PC-3 (cell line): ENCODE measurements around the gene SP1. TPM values are rescaled to one million over a fixed set of nuclear protein-coding genes. Genes with fewer than 3 reads are reported as not detected.

Source experiments
- ATAC-seq: fragments of 200-7000 bp; cut with Tn5 transposase; 2 replicates; pipeline ENCODE4 v1.9.1; 2020; ENCODE audit warnings: mild to moderate bottlenecking, moderate library complexity
- BruUV-seq: library from RNA; stranded (reverse); fragments of 400-500 nt; replicated peaks from 2 replicates; lab custom pipeline; 2021; lab: Mats Ljungman, UMichigan
- CTCF ChIA-PET: fragments of 300-600 bp; sonication (Branson Sonifier 250); formaldehyde crosslinking; loops from one replicate; lab custom pipeline; 2022; ENCODE audit warnings: antibody characterized with exemption; lab: Charles Lee
- POLR2A ChIA-PET: fragments of 300-600 bp; sonication (Branson Sonifier 250); formaldehyde crosslinking; loops from one replicate; lab custom pipeline; 2022; ENCODE audit warnings: antibody characterized with exemption; ENCODE audit not compliant: unreplicated experiment; lab: Charles Lee
- DNase-seq: peaks from one replicate; pipeline ENCODE4 v3.0.0-alpha.2; 2015
- H2AFZ ChIP-seq: fragments of 300-600 bp; sonication (generic); 2 replicates; pipeline ENCODE4 v1.6.0; 2016; ENCODE audit warnings: antibody characterized with exemption, low read length
- H3F3A ChIP-seq: fragments of 300-600 bp; sonication (generic); one replicate; pipeline ENCODE4 v1.6.0; 2017; ENCODE audit warnings: antibody characterized with exemption, low read length, control low read depth, mild to moderate bottlenecking; ENCODE audit not compliant: unreplicated experiment
- H3K27ac ChIP-seq: fragments of 300-600 bp; sonication (generic); 2 replicates; pipeline ENCODE4 v1.5.1; 2016; ENCODE audit warnings: mild to moderate bottlenecking, low read length
- H3K27me3 ChIP-seq: fragments of 300-600 bp; sonication (generic); 2 replicates; pipeline ENCODE4 v1.6.1; 2016; ENCODE audit warnings: low read length, mixed read lengths
- H3K36me3 ChIP-seq: fragments of 300-600 bp; sonication (generic); 2 replicates; pipeline ENCODE4 v1.6.1; 2016; ENCODE audit warnings: low read depth, mixed run types, low read length, mixed read lengths
- H3K4me1 ChIP-seq: fragments of 300-600 bp; sonication (generic); 2 replicates; pipeline ENCODE4 v1.5.1; 2016; ENCODE audit warnings: low read length; ENCODE audit not compliant: insufficient read depth
- H3K4me2 ChIP-seq: fragments of 300-600 bp; sonication (generic); 2 replicates; pipeline ENCODE4 v1.6.0; 2016; ENCODE audit warnings: low read length
- H3K4me3 ChIP-seq: fragments of 300-600 bp; sonication (generic); 2 replicates; pipeline ENCODE4 v1.5.1; 2016; ENCODE audit warnings: mild to moderate bottlenecking, low read length, mixed read lengths
- H3K79me2 ChIP-seq: fragments of 300-600 bp; sonication (generic); 2 replicates; pipeline ENCODE4 v1.6.1; 2017; ENCODE audit warnings: low read length, mixed read lengths
- H3K9ac ChIP-seq: fragments of 300-600 bp; sonication (generic); 2 replicates; pipeline ENCODE4 v1.6.0; 2016; ENCODE audit warnings: mild to moderate bottlenecking, low read length
- H3K9me2 ChIP-seq: fragments of 300-600 bp; sonication (generic); replicated peaks from 2 replicates; pipeline ENCODE4 v1.6.1; 2016; ENCODE audit warnings: mixed run types, low read length, mixed read lengths
- H3K9me3 ChIP-seq: fragments of 300-600 bp; sonication (generic); 2 replicates; pipeline ENCODE4 v1.6.1; 2016; ENCODE audit warnings: low read length, mixed read lengths
- H4K20me1 ChIP-seq: fragments of 300-600 bp; sonication (generic); 2 replicates; pipeline ENCODE4 v1.6.1; 2016; ENCODE audit warnings: low read length, mixed read lengths
- EZH2 ChIP-seq: fragments of 300-600 bp; sonication (generic); IDR thresholded peaks from one replicate; pipeline ENCODE4 v1.6.1; 2017; ENCODE audit warnings: antibody characterized with exemption, mild to moderate bottlenecking, low read length; ENCODE audit not compliant: unreplicated experiment
- EZH2phosphoT487 ChIP-seq: fragments of 300-600 bp; sonication (generic); IDR thresholded peaks from 2 replicates; pipeline ENCODE4 v1.6.1; 2018; ENCODE audit warnings: mild to moderate bottlenecking, antibody characterized with exemption, low read length, borderline replicate concordance
- intact Hi-C: fragments of 100-400 bp; cut with micrococcal nuclease; formaldehyde crosslinking; loops from 2 replicates; pipeline ENCODE4 v1.9.0; 2023
- total RNA-seq: library from RNA; depleted of rRNA; stranded (reverse); fragments of >200 nt; gene quantifications from 2 replicates; pipeline ENCODE4 v1.2.3, GENCODE V29; 2014
- TF ChIP-seq, protein P1 (sequence below): fragments of 300-600 bp; sonication (generic); conservative IDR thresholded peaks from 2 replicates; pipeline ENCODE4 v1.5.1; 2017; ENCODE audit warnings: antibody characterized with exemption, low read depth, mild to moderate bottlenecking, low read length

Gene SP1
- total RNA-seq, 1 experiment from 2014 or later, result 49.7 TPM

DNA sequence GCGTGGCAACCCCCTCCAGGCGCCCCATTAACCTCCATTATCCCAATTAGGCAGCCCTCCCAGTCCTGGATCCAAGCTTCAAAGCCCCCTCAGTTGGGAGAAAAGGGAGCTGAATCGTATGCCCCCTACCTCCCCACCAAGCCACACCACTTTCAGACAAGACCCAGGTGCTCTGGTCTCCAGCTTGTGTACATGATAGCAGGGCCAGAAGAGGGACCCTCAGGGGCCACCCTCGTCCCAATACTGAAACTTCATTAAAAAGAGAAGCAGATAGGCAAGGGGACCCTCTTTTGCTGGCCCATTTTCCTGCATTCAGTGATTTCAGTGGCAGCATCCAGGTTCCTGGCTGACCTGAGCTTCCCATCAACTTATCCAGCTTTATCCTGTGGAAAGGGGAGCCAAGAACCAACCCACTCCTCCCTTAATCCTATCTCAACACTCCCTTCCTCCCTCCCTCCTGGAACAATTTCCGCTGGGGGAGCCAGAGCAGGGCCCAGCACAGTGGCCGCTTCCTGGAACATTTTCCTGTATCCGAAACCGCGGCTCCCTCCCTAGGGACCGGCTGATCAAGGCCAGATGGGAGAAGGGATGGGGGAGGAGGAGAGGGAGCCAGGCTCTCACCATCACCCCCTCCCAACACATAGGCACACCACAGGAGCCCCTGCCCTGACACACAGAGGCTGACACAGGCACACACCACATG is 34.3 kb upstream of the SP1 start:
- H4K20me1 ChIP-seq, result no peaks in the 10 kb centered on the region
- H2AFZ ChIP-seq, result peak overlapping the region; percentile 99
- no peak for DNase-seq
- H3K4me1 ChIP-seq, result peaks cover 3% of the 10 kb centered on the region; the same call in 1 of the 2 replicates
- H3K9me2 ChIP-seq, result no peaks in the 10 kb centered on the region
- H3K9ac ChIP-seq, result no peak overlapping the region
- BruUV-seq, result no TSS peak
- H3K79me2 ChIP-seq, result no peaks in the 10 kb centered on the region
- peak overlapping the region; percentile 76 for H3K4me3 ChIP-seq
- TF ChIP-seq, protein P1, sequence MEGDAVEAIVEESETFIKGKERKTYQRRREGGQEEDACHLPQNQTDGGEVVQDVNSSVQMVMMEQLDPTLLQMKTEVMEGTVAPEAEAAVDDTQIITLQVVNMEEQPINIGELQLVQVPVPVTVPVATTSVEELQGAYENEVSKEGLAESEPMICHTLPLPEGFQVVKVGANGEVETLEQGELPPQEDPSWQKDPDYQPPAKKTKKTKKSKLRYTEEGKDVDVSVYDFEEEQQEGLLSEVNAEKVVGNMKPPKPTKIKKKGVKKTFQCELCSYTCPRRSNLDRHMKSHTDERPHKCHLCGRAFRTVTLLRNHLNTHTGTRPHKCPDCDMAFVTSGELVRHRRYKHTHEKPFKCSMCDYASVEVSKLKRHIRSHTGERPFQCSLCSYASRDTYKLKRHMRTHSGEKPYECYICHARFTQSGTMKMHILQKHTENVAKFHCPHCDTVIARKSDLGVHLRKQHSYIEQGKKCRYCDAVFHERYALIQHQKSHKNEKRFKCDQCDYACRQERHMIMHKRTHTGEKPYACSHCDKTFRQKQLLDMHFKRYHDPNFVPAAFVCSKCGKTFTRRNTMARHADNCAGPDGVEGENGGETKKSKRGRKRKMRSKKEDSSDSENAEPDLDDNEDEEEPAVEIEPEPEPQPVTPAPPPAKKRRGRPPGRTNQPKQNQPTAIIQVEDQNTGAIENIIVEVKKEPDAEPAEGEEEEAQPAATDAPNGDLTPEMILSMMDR, result peak; percentile 9; the same call in 1 of the 2 replicates
- TF ChIP-seq EZH2, result no peak
- TF ChIP-seq EZH2phosphoT487, result no peak
- H3K27ac ChIP-seq, result no peak overlapping the region
- no peak for ATAC-seq
- H3K36me3 ChIP-seq, result no peaks in the 10 kb centered on the region
- ChIA-PET CTCF (interaction anchor here (0.5 to 1.8 kb wide), 12 partner anchors 14 to 155 kb away, joined by 3 to 17 read pairs (median 8); partner anchors contain the start of genes AAAS, SP1 and TARBP2), POLR2A (no interaction called here)
- H3F3A ChIP-seq, result no peaks in the 10 kb centered on the region
- intact Hi-C loops, result loop anchor here (1.0 kb wide), 1 partner anchor 21 kb away; no protein-coding TSS in a partner anchor
- peak overlapping the region; percentile 95 for H3K4me2 ChIP-seq
- no peaks in the 10 kb centered on the region for H3K9me3 ChIP-seq
- no peaks in the 10 kb centered on the region for H3K27me3 ChIP-seq

DNA sequence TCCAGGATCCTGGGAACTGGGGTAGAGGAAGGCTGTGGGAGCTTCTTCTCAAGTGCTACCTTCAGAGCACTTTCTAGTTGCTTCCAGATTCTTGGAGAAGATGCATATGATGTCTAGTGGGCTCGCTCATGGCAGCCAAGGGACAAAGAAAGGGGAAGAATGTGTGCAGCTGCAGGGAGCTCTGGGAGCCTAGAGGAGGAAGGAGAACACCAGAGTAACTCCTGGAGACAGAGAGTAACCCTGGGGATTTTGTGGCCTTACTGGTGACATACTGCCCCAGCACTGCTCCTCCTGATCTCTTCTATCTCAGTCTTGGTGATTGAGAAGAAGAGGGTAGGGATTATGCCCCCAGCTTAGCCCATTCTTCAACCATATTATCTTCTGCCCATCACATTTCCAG is 33.5 kb upstream of the SP1 start:
- Histone ChIP-seq H3K9ac (no peak overlapping the region), H3K4me3 (no peak overlapping the region), H3K36me3 (no peaks in the 10 kb centered on the region), H2AFZ (no peak overlapping the region), H3F3A (no peaks in the 10 kb centered on the region), H4K20me1 (no peaks in the 10 kb centered on the region), H3K79me2 (no peaks in the 10 kb centered on the region), H3K27me3 (no peaks in the 10 kb centered on the region), H3K4me2 (no peak overlapping the region), H3K9me3 (no peaks in the 10 kb centered on the region), H3K9me2 (no peaks in the 10 kb centered on the region), H3K27ac (no peak overlapping the region), H3K4me1 (peaks cover 3% of the 10 kb centered on the region; the same call in 1 of the 2 replicates)
- no TSS peak for BruUV-seq
- ATAC-seq (no peak), DNase-seq (no peak)
- intact Hi-C loops, result no loop called here
- ChIA-PET CTCF (no interaction called here), POLR2A (interaction anchor here (0.8 kb wide), 1 partner anchor 21 kb away, joined by 8 read pairs; no protein-coding TSS in a partner anchor)
- TF ChIP-seq, protein P1, result no peak

DNA sequence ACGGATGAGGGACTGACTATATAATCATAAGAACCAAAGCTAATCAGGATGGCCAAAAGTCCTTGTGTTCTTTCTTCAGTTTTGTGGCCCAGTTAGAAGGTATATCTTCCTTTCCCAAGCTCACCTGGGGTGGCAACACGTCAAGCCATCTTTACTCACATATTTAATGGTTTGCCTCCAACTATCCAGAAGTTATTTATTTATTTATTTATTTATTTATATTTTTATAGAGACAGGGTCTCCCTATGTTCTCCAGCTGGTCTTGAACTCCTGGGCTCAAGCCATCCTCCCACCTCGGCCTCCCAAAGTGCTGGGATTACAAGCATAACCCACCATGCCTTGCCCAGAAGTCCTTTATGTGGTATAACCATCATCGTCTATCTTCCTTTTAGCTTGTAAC is 32.1 kb upstream of the SP1 start:
- Histone ChIP-seq H3K4me3 (no peak overlapping the region), H3K9me3 (no peaks in the 10 kb centered on the region), H3K9ac (no peak overlapping the region), H3K9me2 (no peaks in the 10 kb centered on the region), H3K36me3 (no peaks in the 10 kb centered on the region), H3F3A (no peaks in the 10 kb centered on the region), H3K79me2 (no peaks in the 10 kb centered on the region), H4K20me1 (no peaks in the 10 kb centered on the region), H2AFZ (no peak overlapping the region), H3K4me2 (no peak overlapping the region), H3K27ac (no peak overlapping the region), H3K27me3 (no peaks in the 10 kb centered on the region), H3K4me1 (peaks cover 6% of the 10 kb centered on the region)
- POLR2A ChIA-PET, result no interaction called here
- ATAC-seq, result no peak
- intact Hi-C loops, result no loop called here
- DNase-seq, result no peak
- CTCF ChIA-PET, result interaction anchor here (0.6 to 0.9 kb wide), 2 partner anchors 73 to 129 kb away, joined by 3 to 9 read pairs; no protein-coding TSS in a partner anchor
- no TSS peak for BruUV-seq
- no peak for TF ChIP-seq EZH2
- TF ChIP-seq, protein P1, result no peak
- TF ChIP-seq EZH2phosphoT487, result no peak
